ENCODE measurements around the gene GPR63. TPM values are rescaled to one million over a fixed set of nuclear protein-coding genes. Genes with fewer than 3 reads are reported as not detected.

GPR63 gene
- total and polyA plus RNA-seq, 9 of the 15 experiments (the other 6 are each of a cell fraction or from before 2014, with no cell fraction given), result 1.6 to 5.1 (median 3.7) TPM

- TF ChIP-seq, protein P1, sequence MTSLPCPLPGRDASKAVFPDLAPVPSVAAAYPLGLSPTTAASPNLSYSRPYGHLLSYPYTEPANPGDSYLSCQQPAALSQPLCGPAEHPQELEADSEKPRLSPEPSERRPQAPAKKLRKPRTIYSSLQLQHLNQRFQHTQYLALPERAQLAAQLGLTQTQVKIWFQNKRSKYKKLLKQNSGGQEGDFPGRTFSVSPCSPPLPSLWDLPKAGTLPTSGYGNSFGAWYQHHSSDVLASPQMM (CRISPR knock-in tag; IDR thresholded peaks at IDR 0.05), result no peak
- TF ChIP-seq, protein P2, sequence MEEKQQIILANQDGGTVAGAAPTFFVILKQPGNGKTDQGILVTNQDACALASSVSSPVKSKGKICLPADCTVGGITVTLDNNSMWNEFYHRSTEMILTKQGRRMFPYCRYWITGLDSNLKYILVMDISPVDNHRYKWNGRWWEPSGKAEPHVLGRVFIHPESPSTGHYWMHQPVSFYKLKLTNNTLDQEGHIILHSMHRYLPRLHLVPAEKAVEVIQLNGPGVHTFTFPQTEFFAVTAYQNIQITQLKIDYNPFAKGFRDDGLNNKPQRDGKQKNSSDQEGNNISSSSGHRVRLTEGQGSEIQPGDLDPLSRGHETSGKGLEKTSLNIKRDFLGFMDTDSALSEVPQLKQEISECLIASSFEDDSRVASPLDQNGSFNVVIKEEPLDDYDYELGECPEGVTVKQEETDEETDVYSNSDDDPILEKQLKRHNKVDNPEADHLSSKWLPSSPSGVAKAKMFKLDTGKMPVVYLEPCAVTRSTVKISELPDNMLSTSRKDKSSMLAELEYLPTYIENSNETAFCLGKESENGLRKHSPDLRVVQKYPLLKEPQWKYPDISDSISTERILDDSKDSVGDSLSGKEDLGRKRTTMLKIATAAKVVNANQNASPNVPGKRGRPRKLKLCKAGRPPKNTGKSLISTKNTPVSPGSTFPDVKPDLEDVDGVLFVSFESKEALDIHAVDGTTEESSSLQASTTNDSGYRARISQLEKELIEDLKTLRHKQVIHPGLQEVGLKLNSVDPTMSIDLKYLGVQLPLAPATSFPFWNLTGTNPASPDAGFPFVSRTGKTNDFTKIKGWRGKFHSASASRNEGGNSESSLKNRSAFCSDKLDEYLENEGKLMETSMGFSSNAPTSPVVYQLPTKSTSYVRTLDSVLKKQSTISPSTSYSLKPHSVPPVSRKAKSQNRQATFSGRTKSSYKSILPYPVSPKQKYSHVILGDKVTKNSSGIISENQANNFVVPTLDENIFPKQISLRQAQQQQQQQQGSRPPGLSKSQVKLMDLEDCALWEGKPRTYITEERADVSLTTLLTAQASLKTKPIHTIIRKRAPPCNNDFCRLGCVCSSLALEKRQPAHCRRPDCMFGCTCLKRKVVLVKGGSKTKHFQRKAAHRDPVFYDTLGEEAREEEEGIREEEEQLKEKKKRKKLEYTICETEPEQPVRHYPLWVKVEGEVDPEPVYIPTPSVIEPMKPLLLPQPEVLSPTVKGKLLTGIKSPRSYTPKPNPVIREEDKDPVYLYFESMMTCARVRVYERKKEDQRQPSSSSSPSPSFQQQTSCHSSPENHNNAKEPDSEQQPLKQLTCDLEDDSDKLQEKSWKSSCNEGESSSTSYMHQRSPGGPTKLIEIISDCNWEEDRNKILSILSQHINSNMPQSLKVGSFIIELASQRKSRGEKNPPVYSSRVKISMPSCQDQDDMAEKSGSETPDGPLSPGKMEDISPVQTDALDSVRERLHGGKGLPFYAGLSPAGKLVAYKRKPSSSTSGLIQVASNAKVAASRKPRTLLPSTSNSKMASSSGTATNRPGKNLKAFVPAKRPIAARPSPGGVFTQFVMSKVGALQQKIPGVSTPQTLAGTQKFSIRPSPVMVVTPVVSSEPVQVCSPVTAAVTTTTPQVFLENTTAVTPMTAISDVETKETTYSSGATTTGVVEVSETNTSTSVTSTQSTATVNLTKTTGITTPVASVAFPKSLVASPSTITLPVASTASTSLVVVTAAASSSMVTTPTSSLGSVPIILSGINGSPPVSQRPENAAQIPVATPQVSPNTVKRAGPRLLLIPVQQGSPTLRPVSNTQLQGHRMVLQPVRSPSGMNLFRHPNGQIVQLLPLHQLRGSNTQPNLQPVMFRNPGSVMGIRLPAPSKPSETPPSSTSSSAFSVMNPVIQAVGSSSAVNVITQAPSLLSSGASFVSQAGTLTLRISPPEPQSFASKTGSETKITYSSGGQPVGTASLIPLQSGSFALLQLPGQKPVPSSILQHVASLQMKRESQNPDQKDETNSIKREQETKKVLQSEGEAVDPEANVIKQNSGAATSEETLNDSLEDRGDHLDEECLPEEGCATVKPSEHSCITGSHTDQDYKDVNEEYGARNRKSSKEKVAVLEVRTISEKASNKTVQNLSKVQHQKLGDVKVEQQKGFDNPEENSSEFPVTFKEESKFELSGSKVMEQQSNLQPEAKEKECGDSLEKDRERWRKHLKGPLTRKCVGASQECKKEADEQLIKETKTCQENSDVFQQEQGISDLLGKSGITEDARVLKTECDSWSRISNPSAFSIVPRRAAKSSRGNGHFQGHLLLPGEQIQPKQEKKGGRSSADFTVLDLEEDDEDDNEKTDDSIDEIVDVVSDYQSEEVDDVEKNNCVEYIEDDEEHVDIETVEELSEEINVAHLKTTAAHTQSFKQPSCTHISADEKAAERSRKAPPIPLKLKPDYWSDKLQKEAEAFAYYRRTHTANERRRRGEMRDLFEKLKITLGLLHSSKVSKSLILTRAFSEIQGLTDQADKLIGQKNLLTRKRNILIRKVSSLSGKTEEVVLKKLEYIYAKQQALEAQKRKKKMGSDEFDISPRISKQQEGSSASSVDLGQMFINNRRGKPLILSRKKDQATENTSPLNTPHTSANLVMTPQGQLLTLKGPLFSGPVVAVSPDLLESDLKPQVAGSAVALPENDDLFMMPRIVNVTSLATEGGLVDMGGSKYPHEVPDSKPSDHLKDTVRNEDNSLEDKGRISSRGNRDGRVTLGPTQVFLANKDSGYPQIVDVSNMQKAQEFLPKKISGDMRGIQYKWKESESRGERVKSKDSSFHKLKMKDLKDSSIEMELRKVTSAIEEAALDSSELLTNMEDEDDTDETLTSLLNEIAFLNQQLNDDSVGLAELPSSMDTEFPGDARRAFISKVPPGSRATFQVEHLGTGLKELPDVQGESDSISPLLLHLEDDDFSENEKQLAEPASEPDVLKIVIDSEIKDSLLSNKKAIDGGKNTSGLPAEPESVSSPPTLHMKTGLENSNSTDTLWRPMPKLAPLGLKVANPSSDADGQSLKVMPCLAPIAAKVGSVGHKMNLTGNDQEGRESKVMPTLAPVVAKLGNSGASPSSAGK (IDR thresholded peaks at IDR 0.05), result peak; percentile 59
- TF ChIP-seq L3MBTL2 (IDR thresholded peaks at IDR 0.05), result peak; percentile 78
- TF ChIP-seq ATF1 (CRISPR knock-in tag; IDR thresholded peaks at IDR 0.05), result no peak
- TF ChIP-seq ATF1 (tag; IDR thresholded peaks at IDR 0.05), result peak; percentile 34; the same call in 1 of the 2 replicates
- peak; percentile 88 for TF ChIP-seq CTBP1 (IDR thresholded peaks at IDR 0.05; ENCODE audit: borderline replicate concordance)
- TF ChIP-seq MAFF (IDR thresholded peaks at IDR 0.05; ENCODE audit: low read length), result no peak
- TF ChIP-seq LCOR (CRISPR knock-in tag; IDR thresholded peaks at IDR 0.05), result peak; percentile 83
- TF ChIP-seq THAP12 (CRISPR knock-in tag; IDR thresholded peaks at IDR 0.05), result peak; percentile 11; the same call in 1 of the 2 replicates
- 0 out of 2 replicates have a peak, but pooled peaks have one; percentile 36 for TF ChIP-seq SRSF3 (IDR thresholded peaks at IDR 0.05; ENCODE audit: insufficient read depth, low read length)
- TF ChIP-seq FOSL1 (tag; conservative IDR thresholded peaks at IDR 0.05), result no peak
- no peak for TF ChIP-seq ESRRB (CRISPR knock-in tag; IDR thresholded peaks at IDR 0.05; ENCODE audit: borderline replicate concordance)
- peak; percentile 39 to 53; a peak in 2 of 4 replicates for TF ChIP-seq NRF1 (conservative IDR thresholded peaks at IDR 0.05 in 1 of 2, IDR thresholded peaks at IDR 0.05 in 1 of 2)
Measured at GRCh38 chr6:96837081-96837971, at the start of gene GPR63 (continued).

All from K562 (cell line).